Gastrocnemius medialis (tissue), 4 donors: ENCODE results near the gene RTL1.

Experiments
- CTCF ChIP-seq, 5 experiments: fragments of 450-650 bp in 3 of 5; fragments of 200-600 bp in 2 of 5; sonication (generic) in 2 of 5; IDR thresholded peaks in 4 of 5; conservative IDR thresholded peaks in 1 of 5; 1 replicate in 4 of 5; 2 replicates in 1 of 5; pipeline ENCODE4 v1.5.1; 2016 to 2019; ENCODE audit warnings: antibody characterized with exemption in 5 of 5, mild to moderate bottlenecking in 3 of 5, moderate library complexity in 3 of 5
- POLR2A ChIP-seq, 2 donors: fragments of 450-650 bp; IDR thresholded peaks; one replicate each; pipeline ENCODE4 v1.6.1; 2017; ENCODE audit warnings: antibody characterized with exemption in 2 of 2, mild to moderate bottlenecking in 2 of 2, moderate library complexity in 2 of 2

GRCh38 chr14:100856056-100856950, 47.2 kb downstream of the RTL1 start:
- TF ChIP-seq POLR2A (IDR thresholded peaks at IDR 0.05) (no peak), CTCF (IDR thresholded peaks at IDR 0.05 in 4 of 5, conservative IDR thresholded peaks at IDR 0.05 in 1 of 5) (no peak)
